Fibroblast of skin of right biceps (primary cell): ENCODE data around the gene HS1BP3.

Experiments used
- DNase-seq: peaks from one replicate; pipeline ENCODE4 v3.0.0-alpha.2; 2013

The HS1BP3 gene

DNA sequence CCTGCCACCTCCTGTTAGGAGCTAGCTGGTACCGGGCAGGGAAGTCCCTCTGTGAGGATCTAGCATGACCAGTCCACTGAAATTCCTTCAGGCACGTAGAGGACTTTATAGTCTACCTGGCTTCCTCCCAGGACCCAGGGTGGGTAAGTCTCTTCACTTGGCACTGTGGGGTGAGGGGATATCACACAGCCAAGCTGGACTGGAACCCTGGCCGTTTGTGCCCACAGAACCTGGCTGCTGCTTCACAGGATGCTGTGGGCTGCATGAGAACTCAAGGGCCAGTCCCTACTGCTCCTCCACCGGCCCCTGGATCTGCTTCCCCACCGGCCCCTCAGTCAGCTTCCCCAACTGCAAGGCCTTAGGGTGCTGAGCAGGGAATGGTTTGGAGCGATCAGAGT is 35.8 kb downstream of the HS1BP3 start:
- no peak for DNase-seq

DNA sequence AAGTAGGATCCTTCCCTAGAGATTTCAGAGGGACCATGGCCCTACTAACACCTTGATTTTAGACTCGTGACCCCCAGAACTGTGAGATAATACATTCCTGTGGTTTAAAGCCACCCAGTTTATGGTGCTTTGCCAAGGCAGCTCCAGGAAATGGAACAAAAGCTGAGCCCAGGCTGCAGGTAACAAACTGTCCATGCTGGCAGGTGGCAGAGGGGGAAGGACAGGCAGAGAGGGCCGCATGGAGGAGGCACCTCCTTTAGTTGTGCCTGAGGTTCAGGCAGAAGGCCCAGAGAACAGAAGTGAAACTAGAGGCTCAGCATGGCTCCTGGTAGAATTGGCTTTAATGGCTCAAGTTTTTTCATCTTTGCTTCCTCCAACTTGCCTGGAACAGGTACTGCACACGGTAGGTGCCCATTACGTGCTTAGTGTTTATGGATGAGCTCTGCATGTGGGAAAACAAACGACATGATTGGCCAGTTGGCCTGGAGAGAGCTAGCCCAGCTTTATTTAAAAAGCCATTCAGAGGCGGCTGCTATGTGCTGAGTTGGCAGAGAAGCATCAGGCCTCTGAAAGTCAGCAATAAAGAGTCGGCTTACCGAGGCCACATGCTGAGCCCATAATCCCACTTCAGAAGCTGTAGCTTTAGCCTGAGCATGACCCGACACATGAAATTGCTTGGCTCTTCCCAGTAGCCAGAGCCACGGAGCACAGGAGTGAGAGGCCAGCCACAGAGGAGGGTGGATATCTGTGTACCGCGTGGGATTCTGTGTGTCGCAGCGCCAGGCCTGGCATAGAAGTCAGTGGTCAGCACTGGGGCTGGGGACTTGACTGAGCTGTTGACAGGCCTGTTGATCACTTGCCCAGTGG is 36.5 kb downstream of the HS1BP3 start:
- peak; percentile 31 for DNase-seq

DNA sequence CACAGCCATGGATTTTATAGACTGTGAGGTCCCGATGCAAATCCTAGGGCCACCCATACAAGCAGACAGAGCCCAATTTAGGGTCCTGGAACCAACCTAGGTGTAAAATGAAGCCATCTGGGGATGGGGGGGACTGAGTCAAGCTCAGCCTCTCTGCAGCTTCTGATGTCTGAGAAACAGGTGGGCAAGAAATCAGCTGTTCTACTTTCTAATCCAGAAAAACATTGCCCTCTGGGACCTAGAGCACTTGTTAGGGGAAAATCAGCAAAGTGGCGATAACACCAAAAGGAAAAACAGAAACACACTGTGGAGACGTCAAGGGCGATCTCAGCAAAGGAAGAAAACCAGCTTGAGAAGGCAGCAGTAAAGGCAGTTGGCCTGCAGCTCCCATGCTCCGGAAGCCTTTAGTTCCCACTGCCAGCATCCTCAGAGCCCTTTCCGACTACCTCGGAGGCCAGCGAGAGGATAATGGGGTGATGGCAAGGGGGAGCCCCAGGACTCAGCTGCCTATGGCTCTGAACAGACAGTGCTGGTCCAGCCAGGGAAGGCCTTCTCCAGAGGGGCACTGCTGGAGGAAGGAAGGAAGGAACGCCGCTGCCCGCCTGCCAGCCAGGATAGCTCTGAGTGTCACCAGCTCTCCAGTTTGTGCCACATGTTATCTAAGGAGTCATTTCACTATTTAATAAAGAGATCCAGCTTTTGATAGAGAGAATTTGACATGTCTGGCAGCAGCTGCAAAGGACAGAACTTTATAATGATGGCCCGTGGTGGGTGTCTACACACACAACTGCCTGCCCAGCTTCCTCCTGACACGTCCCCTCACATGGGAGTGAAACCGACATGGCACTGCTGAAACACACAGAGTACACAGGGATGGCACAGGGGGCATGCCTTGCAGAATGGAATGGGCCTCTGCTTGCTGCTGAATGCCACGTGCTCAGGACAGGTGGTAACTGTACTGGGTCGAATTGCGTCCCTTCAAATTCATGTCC is 37.7 kb downstream of the HS1BP3 start:
- no peak for DNase-seq

DNA sequence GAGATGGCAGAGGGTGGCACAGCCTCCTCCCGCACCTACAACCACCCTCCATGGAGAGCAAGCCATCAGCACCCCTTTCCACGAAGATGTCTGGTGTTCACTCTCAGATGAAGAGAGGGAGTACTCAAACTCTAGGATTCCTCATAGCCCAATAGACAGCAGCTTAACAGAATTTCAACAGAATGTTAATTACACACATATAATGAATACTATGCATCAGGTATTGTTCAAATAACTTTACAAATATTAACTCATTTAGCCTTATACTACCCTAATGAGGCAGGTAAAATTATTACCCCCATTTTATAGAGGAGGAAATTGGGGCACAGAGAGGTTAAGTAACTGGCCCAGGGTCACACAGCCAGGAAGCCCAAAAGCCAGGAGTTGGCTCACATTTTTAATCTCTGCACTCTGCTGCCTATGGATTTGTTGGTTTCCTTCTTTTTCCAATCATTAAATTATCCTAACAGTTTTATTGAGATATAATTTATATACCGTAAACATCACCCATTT is 39.0 kb downstream of the HS1BP3 start:
- DNase-seq, result no peak

DNA sequence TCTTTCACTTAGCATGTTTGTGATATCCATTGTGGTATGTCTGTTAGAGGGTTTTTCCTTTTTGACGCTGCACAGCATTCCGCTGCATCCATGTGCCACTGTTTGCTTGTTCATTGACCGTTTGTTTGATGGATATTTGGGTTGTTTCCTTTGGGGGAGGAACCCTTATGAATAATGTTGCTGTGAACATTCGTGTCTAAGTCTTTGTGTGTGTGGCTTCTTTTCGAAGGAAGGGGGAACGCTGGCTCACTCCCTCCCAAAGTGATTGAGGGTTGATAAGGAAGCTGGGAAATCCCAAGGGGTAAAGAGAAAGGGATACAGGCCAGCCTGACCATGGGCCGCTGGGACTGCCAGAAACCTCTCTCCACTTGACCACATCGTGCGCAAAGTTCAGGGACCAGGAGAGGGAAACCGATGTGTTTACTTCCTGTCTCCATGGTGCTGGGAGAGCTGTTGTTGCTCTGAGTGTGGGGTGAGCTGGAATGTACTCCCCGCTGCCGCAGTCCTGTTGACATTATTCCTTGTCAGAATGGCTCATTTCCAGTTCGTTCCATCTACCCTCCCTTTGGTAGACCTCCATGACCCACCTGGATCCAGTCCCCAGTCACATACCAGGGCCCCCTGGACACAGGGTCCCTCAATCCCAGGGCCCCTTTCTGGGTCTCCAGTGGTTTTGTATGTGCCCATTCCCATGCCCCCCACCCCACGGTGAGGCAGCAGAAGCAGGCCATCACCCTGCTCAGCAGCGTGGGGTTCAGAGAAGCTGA is 39.6 kb downstream of the HS1BP3 start:
- DNase-seq, result peak; percentile 74

DNA sequence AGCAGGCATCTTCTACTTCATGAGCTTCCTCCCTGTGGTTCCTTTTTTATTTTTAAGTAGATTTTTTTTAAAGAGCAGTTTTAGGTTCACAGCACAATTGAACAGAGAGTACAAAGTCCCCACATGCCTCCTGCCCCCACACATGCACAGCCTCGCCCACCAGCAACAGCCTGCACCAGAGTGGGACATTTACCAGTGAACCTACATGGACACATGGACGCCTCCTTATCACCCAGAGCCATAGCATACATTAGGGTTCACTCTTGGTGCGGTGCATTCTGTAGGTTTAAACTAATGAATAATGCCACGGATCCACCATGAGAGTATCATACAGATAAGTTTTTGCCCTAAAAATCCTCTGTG is 40.9 kb downstream of the HS1BP3 start:
- no peak for DNase-seq

DNA sequence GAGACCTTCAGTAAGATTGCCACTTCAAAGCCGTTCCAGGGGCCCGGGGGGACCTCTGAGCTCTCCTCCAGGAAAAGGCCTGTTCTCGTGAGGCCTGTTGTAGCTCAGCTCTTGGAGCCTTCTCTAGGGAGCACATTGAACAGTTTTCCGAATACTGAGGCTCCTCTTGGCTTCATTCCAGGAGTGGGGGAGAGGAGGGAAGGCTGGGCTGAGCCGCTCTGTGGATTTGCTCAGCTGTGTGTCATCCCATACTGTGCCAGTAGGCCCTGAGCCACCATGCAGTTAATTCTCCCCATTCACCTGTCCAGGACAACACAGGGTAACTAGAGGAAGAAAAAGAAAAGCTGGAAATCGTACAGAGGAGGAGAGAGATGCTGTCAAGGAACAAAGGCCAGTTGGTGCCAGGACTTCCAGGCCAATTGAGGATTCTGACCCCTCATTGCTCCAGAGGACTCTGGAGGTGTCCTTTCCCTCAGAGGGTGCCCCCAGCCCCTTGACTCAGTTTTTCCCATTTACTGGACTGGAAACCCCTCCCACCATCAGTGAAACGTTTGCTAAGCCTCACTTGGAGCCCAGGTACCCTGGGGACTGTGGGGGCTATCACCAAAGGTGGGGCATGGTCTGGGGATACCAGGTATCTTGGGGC is 41.4 kb downstream of the HS1BP3 start:
- peak; percentile 81 for DNase-seq

DNA sequence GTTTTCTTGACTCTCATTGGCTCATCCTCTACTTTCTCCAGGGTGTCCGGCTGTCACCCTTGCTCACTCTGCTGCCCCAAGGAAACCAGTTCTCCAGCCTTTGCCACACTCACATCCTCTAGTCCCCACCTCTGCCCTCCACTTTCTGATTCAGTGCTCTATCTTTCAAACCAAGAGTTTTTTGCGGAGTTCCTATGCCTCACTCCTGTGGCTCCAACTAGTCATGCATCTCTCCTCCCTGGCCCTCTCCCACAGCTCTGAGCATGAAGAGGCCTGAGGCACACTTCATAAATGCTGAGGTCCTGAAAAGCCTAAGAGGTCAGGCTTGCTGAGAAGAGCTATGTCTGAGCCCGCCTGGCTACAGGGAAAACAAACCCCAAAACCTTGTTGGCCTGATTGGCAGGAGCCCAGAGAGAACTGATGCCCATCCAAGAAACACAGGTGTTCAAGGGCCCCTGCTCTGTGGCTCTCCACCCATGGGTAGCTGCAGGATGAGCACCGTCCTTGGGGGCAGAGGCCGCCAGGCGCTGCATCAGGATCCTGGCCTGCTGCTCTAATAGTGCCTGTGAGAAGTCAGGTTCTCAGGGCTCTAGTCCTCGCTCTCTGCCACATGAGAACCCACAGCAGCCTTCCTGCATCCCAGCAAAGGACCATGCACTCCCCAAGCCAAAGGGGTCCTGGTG is 42.1 kb downstream of the HS1BP3 start:
- DNase-seq, result no peak

DNA sequence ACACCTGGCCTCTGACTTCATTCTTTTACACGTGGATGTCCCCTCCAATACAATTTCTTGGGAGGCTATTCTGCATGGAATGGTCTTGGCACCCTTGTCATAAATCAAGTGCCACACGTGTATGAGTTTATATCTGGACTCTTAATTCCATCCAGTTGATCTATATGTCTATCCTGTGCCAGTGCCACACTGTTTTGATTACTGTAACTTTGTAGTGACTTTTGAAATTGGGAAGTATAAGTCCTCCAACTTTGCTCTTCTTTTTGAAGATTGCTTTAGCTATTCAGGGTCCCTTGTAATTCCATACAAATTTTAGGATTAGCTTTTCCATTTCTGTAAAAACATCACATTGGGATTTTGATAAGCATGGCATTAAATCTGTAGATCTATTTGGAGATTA is 43.5 kb downstream of the HS1BP3 start:
- DNase-seq, result no peak

DNA sequence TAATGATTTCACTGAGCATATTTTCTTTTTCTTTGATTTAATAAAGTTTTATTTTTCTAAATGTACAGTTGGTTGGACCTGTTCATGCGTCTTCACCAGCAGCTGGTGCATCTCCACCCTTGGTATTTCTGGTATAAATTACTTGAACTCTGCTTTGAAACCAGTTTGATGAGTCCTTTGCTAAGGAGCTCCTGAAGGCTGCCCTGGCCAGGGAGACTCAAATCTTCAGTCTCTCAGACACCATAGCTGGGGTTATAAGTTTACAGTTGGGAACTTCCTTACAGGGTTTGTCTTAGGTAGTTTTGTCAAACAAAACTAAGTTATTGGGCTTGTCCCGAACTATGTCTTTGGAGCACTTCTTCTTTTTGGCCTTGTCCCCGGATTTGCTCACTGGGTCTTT is 44.7 kb downstream of the HS1BP3 start:
- DNase-seq, result no peak

DNA sequence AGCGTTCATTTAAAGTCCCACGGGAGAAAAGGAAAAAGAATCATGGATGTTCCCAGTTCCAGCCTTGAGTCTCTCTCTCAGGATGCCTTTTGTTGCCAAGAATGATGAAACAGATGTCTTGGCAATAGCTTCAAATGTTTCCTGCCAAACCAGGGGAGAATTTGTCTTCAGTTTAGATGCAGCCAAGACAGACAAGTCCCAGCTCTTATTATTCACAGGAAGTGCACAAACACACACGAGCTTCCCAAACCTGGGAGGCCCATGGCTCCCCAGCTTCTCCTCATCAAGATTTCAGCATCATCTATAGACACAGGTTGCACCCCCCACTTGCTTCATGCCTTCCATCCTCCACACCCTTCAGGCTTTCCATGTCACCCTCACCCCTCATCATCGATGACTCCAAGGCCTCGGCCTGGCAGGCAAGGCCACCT is 45.9 kb downstream of the HS1BP3 start:
- peak; percentile 87 for DNase-seq

DNA sequence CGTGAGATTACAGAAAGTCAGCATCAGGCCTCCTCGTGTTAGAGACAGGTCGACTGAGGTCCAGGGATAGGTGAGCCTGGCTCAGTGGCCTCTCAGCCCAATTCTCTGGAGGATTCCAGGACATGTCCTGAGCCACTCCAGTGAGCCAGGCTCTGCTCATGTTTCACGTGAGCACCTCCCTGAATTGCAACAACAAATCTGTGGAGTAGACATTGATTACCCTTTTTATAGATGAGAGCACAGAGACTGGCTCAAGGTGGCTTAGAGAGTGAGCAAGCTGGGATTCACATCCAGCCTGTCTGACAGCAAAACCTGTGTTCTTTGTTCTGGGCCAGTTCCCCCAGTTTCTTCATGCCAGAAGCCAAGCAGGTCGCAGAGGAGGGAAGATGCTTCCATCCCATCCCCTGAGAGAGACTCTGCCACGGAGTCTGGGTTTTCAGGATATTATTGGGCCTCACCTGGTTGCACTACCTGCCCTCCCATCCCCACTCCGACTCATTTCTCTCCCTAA is 46.4 kb downstream of the HS1BP3 start:
- DNase-seq, result no peak

DNA sequence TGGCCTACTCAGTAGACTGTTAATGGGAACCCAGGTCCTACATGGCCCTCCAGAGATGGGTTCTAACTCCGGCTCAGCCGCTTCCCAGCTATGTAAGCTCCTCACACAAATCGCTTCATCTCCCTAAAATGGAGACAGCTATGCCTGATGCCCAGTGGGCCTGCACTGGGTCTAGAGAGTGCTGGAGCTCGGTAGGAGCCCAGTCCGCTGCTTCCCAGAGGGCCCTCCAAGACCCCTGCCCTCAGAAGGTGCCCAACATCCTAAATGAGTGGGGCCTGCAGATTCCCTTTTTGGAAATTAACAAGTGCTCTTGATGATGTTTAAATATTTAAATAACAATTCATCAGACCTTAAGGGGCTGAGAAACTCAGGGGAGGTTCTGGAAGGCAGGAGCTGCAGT is 47.1 kb downstream of the HS1BP3 start:
- DNase-seq, result no peak

DNA sequence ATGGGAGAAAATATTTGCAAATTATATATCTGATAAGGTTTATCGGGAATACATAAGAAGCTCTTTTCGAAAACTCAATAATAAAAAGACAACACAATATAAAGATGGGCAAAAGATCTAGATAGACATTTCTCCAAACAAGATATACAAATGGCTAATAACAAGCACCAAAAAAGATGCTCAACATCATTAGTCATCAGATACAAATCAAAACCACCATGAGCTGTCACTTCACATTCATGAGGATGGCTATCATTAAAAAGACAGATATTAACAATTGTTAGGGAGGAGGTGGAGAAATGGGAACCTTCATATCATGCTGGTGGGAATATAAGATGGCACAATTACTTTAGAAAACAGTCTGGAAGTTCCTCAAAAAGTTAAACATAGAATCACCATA is 48.1 kb downstream of the HS1BP3 start:
- DNase-seq, result no peak

DNA sequence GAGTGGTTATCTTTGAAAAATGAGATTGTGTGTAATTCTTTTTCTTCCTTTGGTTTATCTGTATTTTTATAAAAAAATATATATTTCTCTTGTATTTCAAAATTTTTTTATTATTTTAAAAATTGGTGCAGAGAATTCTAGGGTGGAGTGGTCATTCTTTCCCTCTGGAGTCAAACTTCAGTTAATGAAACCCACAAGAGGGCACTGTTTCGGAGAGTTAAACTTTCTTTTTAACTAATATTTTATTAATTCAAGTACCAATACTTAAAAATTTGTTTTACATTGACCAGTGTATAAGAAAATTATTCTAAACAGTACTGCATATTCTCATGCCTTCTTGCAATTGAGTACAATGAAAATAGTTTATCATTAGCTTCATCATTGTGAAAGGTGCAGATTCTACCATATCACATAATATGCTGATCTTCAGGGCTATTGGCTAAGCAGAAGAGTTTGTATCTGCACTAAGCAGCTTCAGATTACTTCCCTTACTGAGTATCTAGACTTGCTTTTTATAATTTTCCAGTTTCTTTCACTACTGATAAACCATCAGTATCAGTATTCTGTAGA is 50.1 kb downstream of the HS1BP3 start:
- DNase-seq, result no peak

DNA sequence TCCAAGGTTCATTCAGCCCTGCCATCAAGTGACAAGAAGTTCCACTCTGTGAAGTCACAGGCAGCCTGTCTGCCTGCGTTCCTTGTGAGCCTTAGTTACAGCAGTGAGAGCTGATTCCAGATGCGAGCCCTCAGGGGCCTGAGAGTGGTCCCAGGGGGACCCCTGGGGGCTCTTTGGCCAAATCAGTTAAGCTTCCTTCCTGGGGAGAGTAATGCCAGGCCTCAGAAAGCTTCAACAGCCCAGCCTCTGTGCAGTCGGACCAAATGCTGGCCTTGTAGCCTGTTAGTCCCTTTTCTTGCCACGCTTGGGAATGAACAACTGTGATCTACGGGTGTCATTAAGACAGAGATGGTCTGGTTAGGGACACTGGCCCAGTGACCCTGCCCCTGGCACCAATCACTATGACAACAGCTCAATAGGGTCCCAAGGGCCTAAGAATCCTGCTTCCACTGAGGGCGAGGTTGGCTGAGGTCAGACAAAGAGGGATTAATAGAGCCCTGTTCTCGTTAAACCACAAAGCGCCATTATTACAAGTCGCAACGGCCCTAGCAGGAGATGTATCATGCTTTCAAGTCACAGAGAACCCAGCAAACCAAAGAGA is 50.9 kb downstream of the HS1BP3 start:
- DNase-seq, result no peak

DNA sequence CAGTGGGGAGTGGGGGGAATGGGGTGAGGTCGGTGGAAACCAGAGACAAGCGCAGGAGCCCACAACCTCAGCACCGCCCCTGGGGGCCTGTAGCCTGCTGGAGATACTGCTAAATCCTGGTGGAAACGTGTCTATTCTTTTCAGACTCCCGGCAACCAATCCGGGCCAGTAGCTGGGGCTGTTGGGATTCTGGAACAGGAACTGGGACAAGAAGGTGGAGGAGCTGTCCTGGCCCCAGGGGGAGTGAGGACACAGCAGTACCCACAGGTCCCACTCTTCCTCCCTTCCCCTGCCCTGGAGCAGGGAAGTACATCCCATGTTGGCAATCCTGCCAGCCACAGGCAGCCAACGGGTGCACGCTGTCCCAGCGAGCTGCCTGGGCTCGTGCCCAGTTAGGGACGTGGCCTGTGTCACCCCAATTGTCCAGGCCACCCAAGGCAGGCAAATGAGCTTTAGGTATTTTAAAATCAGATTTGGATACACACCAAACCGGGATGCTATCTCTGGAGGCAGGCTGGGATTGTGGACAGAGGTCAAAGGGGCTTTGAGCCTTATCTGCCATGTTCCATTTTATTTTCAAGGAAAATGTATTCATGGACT is 51.8 kb downstream of the HS1BP3 start:
- no peak for DNase-seq

DNA sequence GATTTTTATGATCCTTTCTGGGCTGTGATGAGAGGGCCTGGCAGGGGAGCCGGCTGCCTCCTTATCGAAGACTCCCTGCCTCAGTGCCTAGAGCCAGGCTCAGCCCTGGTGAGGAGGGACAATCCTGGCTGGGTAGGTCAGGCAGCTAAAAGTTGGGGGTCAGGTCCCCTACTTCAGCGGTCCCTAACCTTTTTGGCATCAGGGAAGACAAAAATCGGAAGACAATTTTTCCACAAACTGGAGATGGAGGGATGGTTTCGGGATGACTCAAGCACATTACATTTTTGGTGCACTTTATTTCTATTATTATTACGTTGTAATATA is 53.1 kb downstream of the HS1BP3 start:
- no peak for DNase-seq

DNA sequence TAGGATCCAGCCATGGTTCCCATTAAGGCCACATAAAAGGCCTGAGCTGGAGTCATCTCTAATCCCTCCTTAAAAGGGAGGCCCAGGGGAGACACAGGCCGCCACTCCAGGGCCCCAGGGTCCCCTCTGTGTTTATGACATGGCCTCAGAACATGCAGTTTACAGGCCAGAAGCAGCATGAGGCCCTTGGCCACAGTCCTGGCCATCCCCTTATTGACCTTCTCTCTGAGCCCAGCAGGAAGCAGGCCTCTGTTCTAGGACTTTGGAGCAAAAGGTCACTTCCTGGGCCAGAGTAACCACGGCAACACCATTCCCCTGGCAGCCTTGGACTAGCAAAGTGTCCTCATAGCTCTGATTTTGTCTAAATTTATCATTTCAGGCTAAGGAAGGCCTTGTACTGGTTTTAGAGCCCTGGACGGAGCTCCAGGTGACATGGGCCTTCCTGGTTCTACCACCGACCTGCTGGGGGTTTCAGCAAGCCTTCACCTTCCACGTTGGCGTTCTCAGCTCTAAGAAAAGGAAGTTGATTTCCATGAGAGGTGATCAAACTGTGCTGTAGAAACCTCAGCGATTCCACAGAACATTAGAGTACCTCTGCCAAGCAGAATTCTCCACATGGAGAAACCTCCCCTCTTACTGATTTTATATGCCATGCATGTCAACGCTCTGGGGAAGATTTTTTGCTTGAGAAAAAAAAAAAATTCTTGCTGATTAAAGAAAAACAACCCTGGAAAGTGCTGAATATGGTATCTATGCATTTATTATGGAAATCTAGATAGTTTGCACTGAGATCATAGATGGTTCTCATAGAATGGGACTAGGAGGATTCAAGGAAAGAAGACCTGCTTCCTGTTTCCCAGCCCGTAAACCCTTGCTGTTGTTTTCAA is 53.7 kb downstream of the HS1BP3 start:
- DNase-seq, result no peak
